Stimulated activated CD8-positive, alpha-beta memory T cell treated with anti-CD3 and anti-CD28 coated beads, Interleukin-7, amount 100 ng/mL, for 4 hours (primary cell): ENCODE results near the gene BRI3BP.
"Not testable (repeated sequence)": the region's sequence is repeated elsewhere in the genome, so short reads cannot be mapped to it uniquely, and the experiment has no call there.

Source experiments
- DNase-seq, 2 donors: peaks; one replicate each; pipeline ENCODE4 v3.0.0-alpha.2; 2020; ENCODE audit warnings: low read depth in 2 of 2

Gene BRI3BP

GRCh38 chr12:125068391-125068790 is 74.9 kb downstream of the BRI3BP start:
- DNase-seq: no peak

GRCh38 chr12:125069616-125070015 is 76.2 kb downstream of the BRI3BP start:
- DNase-seq: no peak

GRCh38 chr12:125070112-125070511 is 76.7 kb downstream of the BRI3BP start:
- no peak for DNase-seq

GRCh38 chr12:125070661-125071390 is 77.4 kb downstream of the BRI3BP start:
- DNase-seq: no peak

- no peak for DNase-seq
Measured at GRCh38 chr12:125071456-125071855, 78.0 kb downstream of the BRI3BP start.

- DNase-seq: no peak
Measured at GRCh38 chr12:125072496-125072895, 79.1 kb downstream of the BRI3BP start.

GRCh38 chr12:125074294-125074693 is 80.8 kb downstream of the BRI3BP start:
- not testable (repeated sequence) for DNase-seq

GRCh38 chr12:125076103-125076502 is 82.7 kb downstream of the BRI3BP start:
- no peak for DNase-seq

GRCh38 chr12:125079084-125079483 is 85.6 kb downstream of the BRI3BP start:
- no peak for DNase-seq

- no peak for DNase-seq
Measured at GRCh38 chr12:125079648-125080645, 86.5 kb downstream of the BRI3BP start.
